GM12874 (cell line): ENCODE data around the gene TNFAIP3.

Experiments
- CTCF ChIP-seq: IDR thresholded peaks from 2 replicates; pipeline ENCODE4 v1.5.1; 2011; ENCODE audit warnings: low read depth, mild to moderate bottlenecking, control low read depth, low read length, moderate library complexity; ENCODE audit not compliant: insufficient read depth

TNFAIP3 gene

GRCh38 chr6:137883400-137884148, 16.5 kb downstream of the TNFAIP3 start:
- no peak for TF ChIP-seq CTCF

GRCh38 chr6:137884149-137884909, 17.3 kb downstream of the TNFAIP3 start:
- TF ChIP-seq CTCF, result no peak

GRCh38 chr6:137890983-137891537, 24.0 kb downstream of the TNFAIP3 start:
- no peak for TF ChIP-seq CTCF

- no peak for TF ChIP-seq CTCF
These were observed 25.2 kb downstream of the TNFAIP3 start for GRCh38 chr6:137892271-137892708.

GRCh38 chr6:137893181-137893580, 26.1 kb downstream of the TNFAIP3 start:
- TF ChIP-seq CTCF, result no peak

GRCh38 chr6:137893726-137894125, 26.7 kb downstream of the TNFAIP3 start:
- no peak for TF ChIP-seq CTCF

GRCh38 chr6:137894779-137895385, 27.8 kb downstream of the TNFAIP3 start:
- no peak for TF ChIP-seq CTCF
